ENCODE measurements around the gene RUBCN.

RUBCN gene

GRCh38 chr3:197749315-197749600, 12.6 kb upstream of the RUBCN start:
- H3K4me3 ChIP-seq (ENCODE audit: control insufficient read depth, low read depth, low read length): peak overlapping the region; percentile 86
- DNase-seq (ENCODE audit: low read depth): peak; percentile 68
- TF ChIP-seq CTCF (conservative IDR thresholded peaks at IDR 0.05; ENCODE audit: control insufficient read depth, insufficient read depth, low read depth, low read length): no peak

GRCh38 chr3:197748597-197749314, 12.1 kb upstream of the RUBCN start:
- H3K4me3 ChIP-seq (ENCODE audit: control insufficient read depth, low read depth, low read length): peak overlapping the region; percentile 86
- no peak for TF ChIP-seq CTCF (conservative IDR thresholded peaks at IDR 0.05; ENCODE audit: control insufficient read depth, insufficient read depth, low read depth, low read length)
- DNase-seq (ENCODE audit: low read depth): peak; percentile 60

- no peak for DNase-seq (ENCODE audit: low read depth)
- TF ChIP-seq CTCF (conservative IDR thresholded peaks at IDR 0.05; ENCODE audit: control insufficient read depth, insufficient read depth, low read depth, low read length): no peak
- no peak overlapping the region for H3K4me3 ChIP-seq (ENCODE audit: control insufficient read depth, low read depth, low read length)
Observed at GRCh38 chr3:197746801-197747237, 10.1 kb upstream of the RUBCN start.

GRCh38 chr3:197746209-197746608, 9.5 kb upstream of the RUBCN start:
- no peak for DNase-seq (ENCODE audit: low read depth)
- H3K4me3 ChIP-seq (ENCODE audit: control insufficient read depth, low read depth, low read length): no peak overlapping the region
- no peak for TF ChIP-seq CTCF (conservative IDR thresholded peaks at IDR 0.05; ENCODE audit: control insufficient read depth, insufficient read depth, low read depth, low read length)

- no peak overlapping the region for H3K4me3 ChIP-seq (ENCODE audit: control insufficient read depth, low read depth, low read length)
- DNase-seq (ENCODE audit: low read depth): no peak
- no peak for TF ChIP-seq CTCF (conservative IDR thresholded peaks at IDR 0.05; ENCODE audit: control insufficient read depth, insufficient read depth, low read depth, low read length)
Observed at GRCh38 chr3:197742787-197743186, 6.1 kb upstream of the RUBCN start.

GRCh38 chr3:197737749-197738462, 1.2 kb upstream of the RUBCN start:
- no peak for DNase-seq (ENCODE audit: low read depth)
- TF ChIP-seq CTCF (conservative IDR thresholded peaks at IDR 0.05; ENCODE audit: control insufficient read depth, insufficient read depth, low read depth, low read length): no peak
- H3K4me3 ChIP-seq (ENCODE audit: control insufficient read depth, low read depth, low read length): peak overlapping the region; percentile 78

Data from fibroblast of mammary gland (primary cell).